Body of pancreas (tissue), 4 donors: ENCODE measurements around the gene SLC4A5. TPM values are rescaled to one million over a fixed set of nuclear protein-coding genes. Genes with fewer than 3 reads are reported as not detected.
A peak's percentile ranks its signal among the peaks of the same experiment; 100 is the strongest.

Source experiments
- ATAC-seq: fragments of 150-250 bp; one replicate; pipeline ENCODE4 v1.9.1; 2016
- DNase-seq, 4 donors: peaks; one replicate each; pipeline ENCODE4 v3.0.0-alpha.2; 2019
- H3K27ac ChIP-seq, 4 donors: fragments of 200-600 bp; sonication (generic); 1 replicate in 3 of 4; 2 replicates in 1 of 4; pipeline versions ENCODE4 v1.5.1 to v1.6.1; 2016 to 2019; ENCODE audit warnings: mild to moderate bottlenecking in 1 of 4, mixed read lengths in 1 of 4, moderate library complexity in 1 of 4
- H3K27me3 ChIP-seq, 2 donors: fragments of 200-600 bp; sonication (generic); one replicate each; pipeline ENCODE4 v1.6.0; 2016; ENCODE audit warnings: mild to moderate bottlenecking in 1 of 2
- H3K36me3 ChIP-seq, 2 donors: fragments of 200-600 bp; sonication (generic); replicated peaks in 1 of 2; 2 replicates each; pipeline ENCODE4 v1.5.1; 2016; ENCODE audit warnings: low read depth in 2 of 2; ENCODE audit not compliant: insufficient read depth in 1 of 2
- H3K4me1 ChIP-seq: fragments of 200-600 bp; sonication (generic); one replicate; pipeline ENCODE4 v1.6.0; 2016
- H3K4me3 ChIP-seq, 2 donors: fragments of 200-600 bp; sonication (generic); 1 replicate in 1 of 2; 2 replicates in 1 of 2; pipeline ENCODE4 v1.5.1; 2016 to 2019
- H3K9me3 ChIP-seq, 3 donors: fragments of 200-600 bp; sonication (generic); 1 replicate in 2 of 3; 2 replicates in 1 of 3; pipeline ENCODE4 v1.5.1; 2016
- POLR2A ChIP-seq, 3 donors: fragments of 450-650 bp; IDR thresholded peaks; one replicate each; pipeline ENCODE4 v1.6.1; 2016; ENCODE audit warnings: antibody characterized with exemption in 3 of 3, mild to moderate bottlenecking in 2 of 3
- WGBS, 2 donors: methylation state at CpG; one replicate each; pipeline ENCODE4 v1.1.5; 2017; 5-methylcytosine and 5-hydroxymethylcytosine counted together
- intact Hi-C: fragments of 100-400 bp; cut with DNase I; formaldehyde crosslinking; loops from one replicate; pipeline ENCODE4 v1.15.1; 2023
- total RNA-seq, 2 donors: library from RNA; depleted of rRNA; stranded (reverse); fragments of >200 nt; gene quantifications; one replicate each; pipeline ENCODE4 v1.1.0, GENCODE V29; 2016
- TF ChIP-seq, protein P1 (sequence below), 7 experiments: fragments of 450-650 bp in 4 of 7; fragments of 200-600 bp in 3 of 7; sonication (generic) in 3 of 7; IDR thresholded peaks; one replicate each; pipeline ENCODE4 v1.5.1; 2016 to 2019; ENCODE audit warnings: antibody characterized with exemption in 7 of 7

SLC4A5 gene
- total RNA-seq, 2 donors from 2014 or later: 2.3 to 8.3 TPM

DNA sequence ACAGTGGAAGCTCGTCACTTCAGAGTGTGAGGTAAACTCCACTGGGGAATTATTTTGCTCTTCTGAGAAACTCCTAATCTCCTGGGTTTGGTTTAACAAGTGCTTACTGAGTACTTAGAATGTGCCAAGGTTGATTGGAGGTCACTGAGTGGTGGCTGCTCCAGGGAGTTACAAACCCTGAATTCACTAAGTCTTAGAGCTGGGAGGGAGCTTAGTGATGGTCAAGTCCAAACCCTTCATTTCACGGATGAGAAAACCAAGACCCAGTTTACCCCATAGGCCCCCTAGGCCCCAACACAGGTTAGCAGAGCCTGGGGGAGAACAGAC, 52.0 kb downstream of the SLC4A5 start:
- intact Hi-C loops: no loop called here
- ATAC-seq: no peak

DNA sequence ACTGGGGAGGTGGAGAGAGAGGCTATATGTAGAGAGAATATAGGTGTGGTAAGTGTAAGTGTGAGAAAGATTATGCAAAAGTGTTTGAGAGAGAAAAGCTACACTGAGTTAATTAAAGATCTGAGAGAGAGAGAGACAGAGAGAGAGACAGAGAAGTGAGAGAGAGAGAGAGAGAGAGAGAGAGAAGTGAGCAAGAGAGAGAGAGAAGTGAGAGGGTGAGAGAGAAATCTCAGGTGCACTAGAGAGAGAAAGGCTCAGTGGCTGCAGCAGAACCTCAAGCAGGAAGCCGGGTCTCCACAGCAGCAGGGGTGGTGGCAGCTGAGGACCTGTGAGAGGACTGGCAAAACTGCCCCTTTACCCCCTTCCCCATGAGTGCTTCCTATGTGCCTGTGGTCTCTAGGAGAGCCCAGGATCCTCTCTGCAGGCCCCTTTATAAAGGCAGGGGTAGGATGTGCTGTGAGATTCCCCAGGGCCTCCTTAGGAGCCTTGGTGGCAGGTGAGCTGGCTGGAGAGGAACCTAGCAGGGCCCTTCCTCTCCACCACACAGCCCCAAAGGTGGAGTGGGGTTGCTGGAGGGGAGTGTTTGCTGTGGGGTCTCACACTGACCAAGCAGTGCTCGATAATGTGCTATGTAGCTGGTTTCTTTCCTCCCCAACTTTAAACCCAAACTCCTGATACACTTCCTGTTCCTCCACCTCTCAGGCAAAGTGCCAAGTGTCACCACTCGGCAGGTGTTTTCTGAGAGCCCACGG, 52.6 kb downstream of the SLC4A5 start:
- TF ChIP-seq POLR2A (IDR thresholded peaks at IDR 0.05): no peak
- TF ChIP-seq, protein P1, sequence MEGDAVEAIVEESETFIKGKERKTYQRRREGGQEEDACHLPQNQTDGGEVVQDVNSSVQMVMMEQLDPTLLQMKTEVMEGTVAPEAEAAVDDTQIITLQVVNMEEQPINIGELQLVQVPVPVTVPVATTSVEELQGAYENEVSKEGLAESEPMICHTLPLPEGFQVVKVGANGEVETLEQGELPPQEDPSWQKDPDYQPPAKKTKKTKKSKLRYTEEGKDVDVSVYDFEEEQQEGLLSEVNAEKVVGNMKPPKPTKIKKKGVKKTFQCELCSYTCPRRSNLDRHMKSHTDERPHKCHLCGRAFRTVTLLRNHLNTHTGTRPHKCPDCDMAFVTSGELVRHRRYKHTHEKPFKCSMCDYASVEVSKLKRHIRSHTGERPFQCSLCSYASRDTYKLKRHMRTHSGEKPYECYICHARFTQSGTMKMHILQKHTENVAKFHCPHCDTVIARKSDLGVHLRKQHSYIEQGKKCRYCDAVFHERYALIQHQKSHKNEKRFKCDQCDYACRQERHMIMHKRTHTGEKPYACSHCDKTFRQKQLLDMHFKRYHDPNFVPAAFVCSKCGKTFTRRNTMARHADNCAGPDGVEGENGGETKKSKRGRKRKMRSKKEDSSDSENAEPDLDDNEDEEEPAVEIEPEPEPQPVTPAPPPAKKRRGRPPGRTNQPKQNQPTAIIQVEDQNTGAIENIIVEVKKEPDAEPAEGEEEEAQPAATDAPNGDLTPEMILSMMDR (IDR thresholded peaks at IDR 0.05): no peak
- Histone ChIP-seq H3K4me3 (no peak overlapping the region), H3K36me3 (no peaks in the 10 kb centered on the region), H3K4me1 (no peaks in the 10 kb centered on the region), H3K27ac (no peak overlapping the region), H3K9me3 (no peaks in the 10 kb centered on the region), H3K27me3 (no peaks in the 10 kb centered on the region)
- intact Hi-C loops: no loop called here
- no peak for ATAC-seq
- peak in 2 of 4 donors; percentile 14 to 16 for DNase-seq
- WGBS, 2 donors: 31 to 39% methylated on average over 4 of the region's 4 CpGs

More for the DNA sequence above, 52.0 kb downstream of the SLC4A5 start:
- Histone ChIP-seq H3K27me3 (no peaks in the 10 kb centered on the region), H3K36me3 (no peaks in the 10 kb centered on the region), H3K4me1 (no peaks in the 10 kb centered on the region), H3K4me3 (no peak overlapping the region), H3K27ac (no peak overlapping the region), H3K9me3 (no peaks in the 10 kb centered on the region)
- WGBS, 2 donors: 67 to 71% methylated on average over 2 of the region's 2 CpGs
- no peak for TF ChIP-seq POLR2A (IDR thresholded peaks at IDR 0.05)
- TF ChIP-seq, protein P1 (IDR thresholded peaks at IDR 0.05): no peak
- no peak for DNase-seq

DNA sequence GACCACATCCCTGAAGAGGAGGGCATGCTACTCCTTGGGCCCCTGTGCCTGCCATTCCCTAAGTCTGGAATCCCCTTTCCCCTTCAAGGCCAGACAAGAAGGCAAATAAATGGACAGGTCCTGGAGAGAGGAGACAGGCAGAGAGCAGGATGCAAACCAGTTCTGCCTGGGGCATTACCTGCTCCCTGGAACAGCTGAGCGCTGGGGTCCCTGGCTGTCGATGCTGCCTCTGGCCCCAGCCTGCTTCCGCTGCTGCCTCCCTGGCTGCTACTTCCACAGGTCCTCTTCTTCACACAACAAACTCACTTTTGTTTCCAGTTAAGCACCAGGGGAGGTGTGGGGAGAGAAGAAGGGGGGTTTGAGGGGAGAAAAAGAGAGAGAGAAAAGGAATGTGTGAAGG, 53.1 kb downstream of the SLC4A5 start:
- no peak overlapping the region for H3K27ac ChIP-seq
- TF ChIP-seq, protein P1 (IDR thresholded peaks at IDR 0.05): no peak
- TF ChIP-seq POLR2A (IDR thresholded peaks at IDR 0.05): no peak
- DNase-seq (no peak), ATAC-seq (no peak)
- 67 to 81% methylated on average over 2 to 3 of the region's 3 CpGs for WGBS, 2 donors
- no peaks in the 10 kb centered on the region for H3K9me3 ChIP-seq
- no peaks in the 10 kb centered on the region for H3K36me3 ChIP-seq
- H3K4me3 ChIP-seq: no peak overlapping the region
- intact Hi-C loops: no loop called here
- H3K4me1 ChIP-seq: no peaks in the 10 kb centered on the region
- H3K27me3 ChIP-seq: no peaks in the 10 kb centered on the region

DNA sequence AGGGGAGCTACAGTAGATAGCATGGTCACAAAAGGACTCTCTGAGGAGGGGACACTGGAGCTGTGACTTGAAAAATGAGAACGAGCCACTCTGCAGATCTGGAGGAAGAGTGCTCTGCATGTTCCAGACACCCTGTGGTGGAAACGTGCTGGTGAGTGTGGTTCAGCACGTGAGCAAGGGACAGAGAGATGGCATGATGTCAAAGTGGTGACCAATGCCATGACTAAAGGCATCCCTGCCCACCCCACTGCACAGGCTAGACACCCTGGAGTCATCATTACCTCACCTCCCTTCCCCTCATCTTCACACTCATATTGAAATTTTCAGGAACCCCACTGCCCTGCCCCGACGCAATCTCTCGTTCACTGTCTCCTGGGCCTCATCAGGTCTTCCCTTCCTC, 56.5 kb downstream of the SLC4A5 start:
- TF ChIP-seq, protein P1 (IDR thresholded peaks at IDR 0.05): no peak
- no peak for TF ChIP-seq POLR2A (IDR thresholded peaks at IDR 0.05)
- Histone ChIP-seq H3K27ac (no peak overlapping the region), H3K4me1 (no peaks in the 10 kb centered on the region), H3K4me3 (no peak overlapping the region), H3K9me3 (no peaks in the 10 kb centered on the region), H3K36me3 (no peaks in the 10 kb centered on the region), H3K27me3 (no peaks in the 10 kb centered on the region)
- intact Hi-C loops: no loop called here
- ATAC-seq: no peak
- 79 to 83% methylated on average over 6 of the region's 6 CpGs for WGBS, 2 donors
- DNase-seq: no peak
